Measurements from ENCODE around the gene DAB2. TPM values are rescaled to one million over a fixed set of nuclear protein-coding genes. Genes with fewer than 3 reads are reported as not detected.

DAB2 gene
- total RNA-seq, 1 experiment from 2014 or later = 0.59 TPM

- DNase-seq (ENCODE audit: extremely low read depth, low read depth) = no peak
Observed at GRCh38 chr5:39448506-39449128, 23.8 kb upstream of the DAB2 start.

DNA sequence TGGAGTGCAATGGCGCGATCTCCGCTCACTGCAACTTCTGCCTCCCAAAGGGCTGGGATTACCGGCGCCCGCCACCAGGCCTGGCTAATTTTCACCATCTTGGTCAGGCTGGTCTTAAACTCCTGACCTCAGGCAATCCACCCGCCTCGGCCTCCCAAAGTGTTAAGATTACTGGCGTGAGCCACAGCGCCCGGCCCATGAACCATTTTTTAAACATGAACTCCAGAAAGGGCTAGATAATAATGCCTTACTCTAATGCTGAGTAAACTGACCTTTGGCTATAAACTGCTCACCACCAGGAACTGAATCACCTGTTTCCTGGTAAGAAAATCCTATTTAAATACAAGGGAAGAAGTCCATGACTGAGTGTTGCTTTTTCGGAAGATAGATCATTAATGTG, 23.2 kb upstream of the DAB2 start:
- DNase-seq (ENCODE audit: extremely low read depth, low read depth) = no peak

GRCh38 chr5:39447059-39447458, 22.3 kb upstream of the DAB2 start:
- no peak for DNase-seq (ENCODE audit: extremely low read depth, low read depth)

DNA sequence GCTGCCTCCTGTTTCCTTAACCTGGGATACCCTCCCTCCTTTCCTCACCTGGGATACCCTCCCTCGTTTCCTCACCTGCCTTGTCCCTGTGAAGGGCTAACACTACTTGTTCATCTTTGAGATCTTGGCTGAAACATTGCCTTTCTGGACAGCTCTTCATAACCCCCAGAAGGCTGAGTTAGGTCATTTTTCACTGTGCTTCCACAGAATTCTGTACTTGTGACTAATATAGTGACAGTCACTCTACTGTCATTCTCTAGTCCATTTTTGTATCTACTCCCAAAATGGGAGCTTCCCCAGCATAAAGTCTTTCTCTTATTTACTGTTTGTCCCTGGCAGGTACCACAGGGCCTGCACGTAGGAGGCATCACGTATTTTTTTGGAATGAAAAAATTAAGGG, 21.5 kb upstream of the DAB2 start:
- no peak for DNase-seq (ENCODE audit: extremely low read depth, low read depth)

GRCh38 chr5:39443911-39444310, 19.1 kb upstream of the DAB2 start:
- DNase-seq (ENCODE audit: extremely low read depth, low read depth) = no peak

DNA sequence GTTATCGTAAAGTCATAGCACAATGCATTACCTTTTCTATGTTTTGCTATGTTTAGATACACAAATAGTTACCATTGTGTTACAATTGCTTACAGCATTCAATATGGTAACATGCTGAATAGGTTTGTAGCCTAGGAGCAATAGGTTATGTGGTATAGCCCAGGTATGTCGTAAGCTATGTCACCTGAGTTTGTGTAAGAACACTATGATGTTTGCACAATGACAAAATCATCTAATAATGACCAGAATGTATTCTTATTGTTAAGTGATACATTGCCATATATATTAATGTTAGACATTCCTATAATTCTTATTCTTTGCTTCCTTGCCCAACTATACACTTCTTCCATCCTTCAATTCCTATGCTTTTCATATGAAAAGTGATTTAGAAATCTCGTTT, 18.2 kb upstream of the DAB2 start:
- DNase-seq (ENCODE audit: extremely low read depth, low read depth) = no peak

DNA sequence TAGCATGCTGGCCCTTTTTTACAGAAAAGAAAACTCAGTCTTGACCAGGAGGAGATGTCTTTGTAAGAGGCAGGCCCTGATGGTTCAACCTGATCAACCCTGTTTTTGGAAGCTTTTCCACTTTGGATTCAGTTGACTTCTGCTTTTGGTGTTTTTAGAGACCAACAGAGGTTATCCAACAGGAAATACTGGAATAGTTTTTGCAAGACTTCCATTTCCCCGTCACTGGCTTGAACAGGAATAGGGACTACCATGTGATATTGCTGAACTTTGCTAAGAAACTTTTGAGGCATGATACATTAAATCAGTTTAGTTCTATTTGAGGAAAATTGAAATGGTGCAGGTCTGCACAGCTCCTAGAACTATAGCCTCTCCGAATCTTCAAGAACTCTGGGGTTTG, 17.1 kb upstream of the DAB2 start:
- no peak for DNase-seq (ENCODE audit: extremely low read depth, low read depth)

DNA sequence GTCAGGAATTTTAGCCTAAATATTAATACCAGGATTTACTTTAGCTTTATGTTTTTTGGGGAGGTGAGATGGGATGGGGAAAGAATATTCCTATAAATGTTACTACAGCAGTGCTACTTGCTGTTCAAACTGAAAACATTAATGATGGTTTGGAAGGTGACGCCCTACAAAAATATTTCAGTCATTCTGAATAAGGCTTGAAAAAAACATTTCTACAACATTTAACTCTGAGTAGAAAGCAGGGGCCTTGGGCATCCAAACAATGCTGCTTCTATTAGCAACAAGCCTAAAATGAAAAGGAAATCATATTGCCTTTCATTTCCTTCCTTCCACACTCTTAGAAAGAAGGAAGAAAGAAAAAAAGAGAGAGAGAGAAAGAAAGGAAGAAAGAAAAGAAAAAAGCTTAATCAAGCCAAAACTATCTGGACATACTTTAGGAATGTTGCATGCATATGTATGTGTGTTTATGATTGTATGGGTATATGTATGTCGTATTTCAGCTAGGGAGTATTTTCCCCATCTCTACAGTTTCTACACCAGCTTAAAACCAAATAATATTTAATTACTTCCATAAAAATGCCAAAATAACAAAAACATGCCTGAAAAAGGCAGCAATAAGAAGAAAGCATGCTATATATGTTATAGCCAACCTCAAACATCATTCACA, 16.3 kb upstream of the DAB2 start:
- no peak for DNase-seq (ENCODE audit: extremely low read depth, low read depth)

DNA sequence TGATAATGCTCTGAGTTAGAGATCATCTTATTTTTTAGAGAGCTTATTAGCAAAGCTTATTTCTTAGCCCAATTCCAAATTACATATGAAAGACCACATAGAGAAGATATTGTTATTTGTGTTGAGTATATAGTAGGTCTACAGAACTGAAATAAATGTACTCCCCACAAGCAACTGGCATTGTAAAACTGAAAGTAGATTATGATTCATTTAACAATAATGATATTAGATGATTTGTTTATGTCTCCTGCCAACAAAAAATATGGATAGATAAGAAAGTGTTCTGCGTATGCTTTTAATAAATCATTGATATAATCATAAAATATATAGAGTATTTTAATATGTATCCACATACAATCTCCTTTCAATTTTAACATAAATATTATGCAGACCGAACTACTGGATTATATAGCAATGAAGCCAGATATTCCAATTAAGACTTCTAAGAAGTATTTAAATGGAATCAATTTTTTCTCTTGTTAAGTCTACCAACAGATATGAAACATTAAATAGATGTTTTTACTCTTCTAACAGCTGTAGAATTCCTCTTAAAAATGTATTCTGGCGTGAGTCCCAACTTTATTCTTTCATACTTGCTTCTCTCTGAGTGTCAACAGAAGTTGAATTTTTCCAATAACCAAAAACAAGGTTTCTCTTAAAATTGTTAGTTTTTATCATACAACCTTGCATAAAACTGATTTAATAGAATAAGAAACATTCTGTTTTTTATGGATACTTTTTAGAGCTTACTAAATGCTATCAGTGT, 15.6 kb upstream of the DAB2 start:
- DNase-seq (ENCODE audit: extremely low read depth, low read depth) = no peak

GRCh38 chr5:39439582-39440162, 14.9 kb upstream of the DAB2 start:
- DNase-seq (ENCODE audit: extremely low read depth, low read depth) = no peak

DNA sequence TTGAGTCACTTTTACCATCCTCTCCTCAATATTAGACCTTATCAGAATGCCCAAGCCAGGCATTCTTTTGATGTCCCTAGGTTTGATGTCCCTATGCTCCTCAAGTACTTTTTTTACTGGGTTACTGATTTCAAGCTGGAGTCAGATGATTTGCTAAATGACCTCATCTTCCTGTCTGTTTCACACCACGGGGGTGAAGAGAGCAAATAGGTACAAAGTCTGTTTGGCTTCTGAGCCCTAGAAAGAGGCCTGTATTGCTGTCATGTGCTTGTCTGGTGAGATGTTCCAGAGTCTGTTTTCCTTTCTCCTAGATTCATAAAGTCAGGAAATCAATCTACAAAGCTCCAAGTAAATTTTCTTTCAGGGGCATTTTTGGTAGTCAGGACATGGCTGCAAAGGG, 12.7 kb upstream of the DAB2 start:
- no peak for DNase-seq (ENCODE audit: extremely low read depth, low read depth)

DNA sequence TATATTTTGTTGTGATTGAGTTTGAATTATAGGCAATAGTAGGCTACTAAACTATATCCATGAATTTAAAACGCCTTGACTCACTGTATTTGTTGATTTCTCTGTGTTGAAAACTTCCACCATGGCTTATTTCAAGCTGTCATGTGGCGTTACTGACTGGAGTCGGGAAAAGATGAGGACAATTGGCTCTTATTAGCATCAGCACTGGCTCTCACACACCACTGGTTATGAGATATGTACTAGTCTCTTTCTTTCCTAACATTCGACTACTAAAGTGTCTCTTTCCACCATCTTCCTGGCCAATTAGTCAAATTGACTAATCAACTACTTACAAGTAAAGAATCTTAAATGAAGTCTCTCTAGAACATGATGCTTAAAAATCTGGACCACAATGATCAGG, 9.1 kb upstream of the DAB2 start:
- no peak for DNase-seq (ENCODE audit: extremely low read depth, low read depth)

GRCh38 chr5:39432696-39433530, 8.1 kb upstream of the DAB2 start:
- no peak for DNase-seq (ENCODE audit: extremely low read depth, low read depth)

DNA sequence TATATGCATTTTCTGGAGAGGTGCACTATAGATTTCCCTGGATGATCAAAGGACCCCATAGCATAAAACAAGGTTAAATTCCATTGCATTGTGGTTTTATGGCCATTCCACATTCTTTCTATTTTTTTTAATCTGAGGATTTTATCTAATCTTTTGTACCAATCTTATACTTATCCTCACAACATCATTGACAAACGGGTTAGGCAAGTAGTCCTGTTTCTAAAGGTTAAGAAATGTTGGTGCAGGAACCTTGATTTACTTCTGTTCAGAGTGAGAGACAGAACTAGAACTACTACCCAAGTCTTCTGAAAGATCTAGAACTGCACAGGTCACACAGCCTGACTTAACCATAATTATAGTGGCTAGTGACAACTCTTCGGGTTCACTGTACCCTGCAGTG, 5.7 kb upstream of the DAB2 start:
- DNase-seq (ENCODE audit: extremely low read depth, low read depth) = no peak

GRCh38 chr5:39428640-39429039, 3.9 kb upstream of the DAB2 start:
- no peak for DNase-seq (ENCODE audit: extremely low read depth, low read depth)

GRCh38 chr5:39427633-39428032, 2.9 kb upstream of the DAB2 start:
- DNase-seq (ENCODE audit: extremely low read depth, low read depth) = no peak

DNA sequence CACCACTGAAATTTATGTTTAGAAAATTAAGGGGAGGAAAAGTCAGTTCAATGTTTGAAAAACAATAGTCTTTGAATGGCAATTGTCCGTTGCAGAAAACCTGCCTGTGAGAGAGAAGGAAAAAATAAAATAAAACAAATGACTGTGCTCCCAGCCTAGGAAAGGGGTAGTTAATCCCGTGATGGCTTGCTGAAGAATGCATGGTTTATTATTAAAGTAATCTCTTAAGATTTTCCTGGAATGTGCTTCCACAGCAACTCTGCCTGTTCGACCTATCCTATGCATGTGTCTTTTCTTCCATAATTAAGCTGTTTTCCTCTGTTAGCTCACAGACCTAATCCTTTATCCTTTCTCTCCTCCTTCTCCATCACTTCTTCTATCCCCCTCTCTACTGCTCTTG, 2.4 kb upstream of the DAB2 start:
- no peak for DNase-seq (ENCODE audit: extremely low read depth, low read depth)

DNA sequence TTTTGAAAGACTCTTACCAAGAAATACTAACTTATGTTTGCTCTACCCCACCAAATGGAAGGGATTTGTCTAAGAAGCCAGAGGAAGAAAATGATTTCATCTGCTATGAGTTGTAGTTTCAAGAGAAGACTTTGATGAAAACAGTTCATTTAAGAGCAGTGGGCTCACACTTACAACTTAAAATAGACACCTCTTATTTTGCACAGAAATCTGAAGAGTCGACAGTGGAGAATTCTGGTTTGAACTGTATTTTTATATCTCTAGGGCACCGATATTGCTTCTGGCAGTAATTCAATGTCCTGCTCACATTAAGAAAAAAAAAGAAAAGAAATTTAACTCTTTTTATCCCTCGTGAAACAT, 1.9 kb upstream of the DAB2 start:
- no peak for DNase-seq (ENCODE audit: extremely low read depth, low read depth)

GRCh38 chr5:39426051-39426745, 1.4 kb upstream of the DAB2 start:
- no peak for DNase-seq (ENCODE audit: extremely low read depth, low read depth)

DNA sequence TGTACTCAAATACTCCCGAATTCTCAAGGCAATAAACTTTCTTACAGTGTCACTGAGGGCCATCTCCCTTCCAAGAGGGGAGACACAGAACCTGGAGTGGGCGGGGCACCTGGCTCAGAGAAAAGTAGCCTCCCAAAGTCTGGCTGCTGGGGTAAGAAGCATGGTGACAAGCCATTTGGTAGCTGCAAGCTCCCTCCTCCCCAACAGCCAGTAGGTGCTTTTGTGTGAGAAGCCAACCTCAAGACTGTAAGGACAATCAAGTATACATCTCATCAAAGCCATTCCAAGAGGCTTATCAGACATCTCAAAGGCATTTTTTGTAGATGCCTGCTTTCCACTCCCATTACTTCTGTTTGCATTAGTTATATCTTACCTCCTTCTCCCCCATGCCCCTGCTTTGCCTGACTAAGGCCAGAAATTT, 1.4 kb downstream of the DAB2 start:
- no peak for DNase-seq (ENCODE audit: extremely low read depth, low read depth)
